OCI-LY1 (cell line): Measurements from ENCODE around the gene CUX1.

Source experiments
- EZH2 ChIP-seq: fragments of 200-600 bp; sonication (generic), shearing (Covaris generic); IDR thresholded peaks from 2 replicates; pipeline ENCODE4 v1.8.0; 2017; ENCODE audit warnings: borderline replicate concordance, mixed run types, mild to moderate bottlenecking, antibody characterized with exemption, low read length, moderate library complexity, mixed read lengths
- TF ChIP-seq, protein P1 (sequence below): fragments of 200-600 bp; sonication (generic), shearing (Covaris generic); IDR thresholded peaks from 2 replicates; pipeline ENCODE4 v1.5.1; 2017; ENCODE audit warnings: mild to moderate bottlenecking, antibody characterized with exemption, low read length, moderate library complexity, mixed read lengths

DNA sequence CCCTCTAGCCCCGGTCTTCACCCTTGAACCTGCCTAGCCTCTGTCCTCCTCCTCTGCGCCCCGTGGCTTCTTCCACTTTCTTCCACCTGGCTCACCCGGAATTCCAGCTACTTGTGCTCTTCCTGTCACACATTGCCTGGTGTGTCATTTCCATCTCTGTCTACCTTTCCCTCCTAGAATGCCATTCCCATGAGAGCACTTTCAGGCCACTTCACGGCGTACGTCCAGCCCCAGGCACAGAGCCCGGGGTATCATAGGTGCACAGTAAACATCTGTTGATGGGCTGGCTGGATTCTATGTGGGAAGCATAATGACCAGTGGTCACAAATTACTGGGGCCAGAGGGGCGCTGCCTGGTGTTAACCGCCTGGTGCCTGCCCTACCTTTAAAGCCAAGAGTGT lies 161.3 kb downstream of the CUX1 start:
- TF ChIP-seq, protein P1, sequence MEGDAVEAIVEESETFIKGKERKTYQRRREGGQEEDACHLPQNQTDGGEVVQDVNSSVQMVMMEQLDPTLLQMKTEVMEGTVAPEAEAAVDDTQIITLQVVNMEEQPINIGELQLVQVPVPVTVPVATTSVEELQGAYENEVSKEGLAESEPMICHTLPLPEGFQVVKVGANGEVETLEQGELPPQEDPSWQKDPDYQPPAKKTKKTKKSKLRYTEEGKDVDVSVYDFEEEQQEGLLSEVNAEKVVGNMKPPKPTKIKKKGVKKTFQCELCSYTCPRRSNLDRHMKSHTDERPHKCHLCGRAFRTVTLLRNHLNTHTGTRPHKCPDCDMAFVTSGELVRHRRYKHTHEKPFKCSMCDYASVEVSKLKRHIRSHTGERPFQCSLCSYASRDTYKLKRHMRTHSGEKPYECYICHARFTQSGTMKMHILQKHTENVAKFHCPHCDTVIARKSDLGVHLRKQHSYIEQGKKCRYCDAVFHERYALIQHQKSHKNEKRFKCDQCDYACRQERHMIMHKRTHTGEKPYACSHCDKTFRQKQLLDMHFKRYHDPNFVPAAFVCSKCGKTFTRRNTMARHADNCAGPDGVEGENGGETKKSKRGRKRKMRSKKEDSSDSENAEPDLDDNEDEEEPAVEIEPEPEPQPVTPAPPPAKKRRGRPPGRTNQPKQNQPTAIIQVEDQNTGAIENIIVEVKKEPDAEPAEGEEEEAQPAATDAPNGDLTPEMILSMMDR, result no peak
- no peak for TF ChIP-seq EZH2
